ENCODE data around the gene TMEM221. TPM values are rescaled to one million over a fixed set of nuclear protein-coding genes. Genes with fewer than 3 reads are reported as not detected.

TMEM221 gene
- total RNA-seq, 4 donors from 2014 or later = 0.42 to 1.3 (median 0.61) TPM; not detected in 1

DNA sequence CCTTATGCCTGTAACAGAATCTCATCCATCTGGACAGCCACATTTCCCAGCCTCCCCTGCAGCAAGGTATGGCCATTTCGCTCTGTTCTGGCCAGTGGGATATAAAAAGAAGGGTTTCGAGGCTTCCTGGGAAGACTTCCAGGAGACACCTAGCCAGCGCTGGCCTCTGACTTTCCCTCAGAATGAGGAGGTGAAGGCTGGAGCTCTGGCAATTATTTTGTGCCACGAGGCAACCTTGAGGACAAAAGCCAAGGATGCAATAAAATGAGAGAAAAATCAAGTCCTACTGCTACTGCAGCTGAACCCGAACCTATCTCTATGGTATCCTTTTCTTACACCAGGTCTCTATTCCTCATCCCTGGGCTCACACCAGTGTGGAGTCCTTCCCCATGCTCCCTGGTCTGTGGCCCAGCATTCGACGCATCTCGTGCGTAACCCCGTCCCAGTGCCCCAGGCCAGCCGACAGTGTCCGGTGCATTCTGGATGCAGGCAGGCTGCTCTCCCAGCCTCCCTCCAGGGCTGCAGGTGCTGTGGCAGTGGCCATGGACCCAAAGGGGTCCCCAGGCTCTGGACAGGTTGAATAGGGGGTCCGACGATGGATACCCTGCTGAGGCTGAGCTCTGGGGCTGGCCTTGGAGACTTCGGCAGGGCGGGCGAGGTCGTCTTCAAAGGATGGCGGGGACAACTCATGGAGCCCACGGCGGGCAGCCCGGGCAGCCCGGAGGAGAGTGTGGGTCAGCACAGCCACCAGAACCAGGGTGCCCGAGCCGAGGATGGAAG lies 12.2 kb downstream of the TMEM221 start:
- no peak for DNase-seq (ENCODE audit: low spot score in 2 of 2)
- WGBS, 2 donors = 96 to 98% methylated on average over 25 of the region's 25 CpGs
- TF ChIP-seq, protein P1, sequence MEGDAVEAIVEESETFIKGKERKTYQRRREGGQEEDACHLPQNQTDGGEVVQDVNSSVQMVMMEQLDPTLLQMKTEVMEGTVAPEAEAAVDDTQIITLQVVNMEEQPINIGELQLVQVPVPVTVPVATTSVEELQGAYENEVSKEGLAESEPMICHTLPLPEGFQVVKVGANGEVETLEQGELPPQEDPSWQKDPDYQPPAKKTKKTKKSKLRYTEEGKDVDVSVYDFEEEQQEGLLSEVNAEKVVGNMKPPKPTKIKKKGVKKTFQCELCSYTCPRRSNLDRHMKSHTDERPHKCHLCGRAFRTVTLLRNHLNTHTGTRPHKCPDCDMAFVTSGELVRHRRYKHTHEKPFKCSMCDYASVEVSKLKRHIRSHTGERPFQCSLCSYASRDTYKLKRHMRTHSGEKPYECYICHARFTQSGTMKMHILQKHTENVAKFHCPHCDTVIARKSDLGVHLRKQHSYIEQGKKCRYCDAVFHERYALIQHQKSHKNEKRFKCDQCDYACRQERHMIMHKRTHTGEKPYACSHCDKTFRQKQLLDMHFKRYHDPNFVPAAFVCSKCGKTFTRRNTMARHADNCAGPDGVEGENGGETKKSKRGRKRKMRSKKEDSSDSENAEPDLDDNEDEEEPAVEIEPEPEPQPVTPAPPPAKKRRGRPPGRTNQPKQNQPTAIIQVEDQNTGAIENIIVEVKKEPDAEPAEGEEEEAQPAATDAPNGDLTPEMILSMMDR (IDR thresholded peaks at IDR 0.05) = no peak
- no peak for TF ChIP-seq POLR2A (IDR thresholded peaks at IDR 0.05)
- intact Hi-C loops (cut with DNase I; ENCODE audit: low total_unique reads) = no loop called here
- H3K4me3 ChIP-seq (ENCODE audit: low read depth, poor library complexity, severe bottlenecking) = no peak overlapping the region

DNA sequence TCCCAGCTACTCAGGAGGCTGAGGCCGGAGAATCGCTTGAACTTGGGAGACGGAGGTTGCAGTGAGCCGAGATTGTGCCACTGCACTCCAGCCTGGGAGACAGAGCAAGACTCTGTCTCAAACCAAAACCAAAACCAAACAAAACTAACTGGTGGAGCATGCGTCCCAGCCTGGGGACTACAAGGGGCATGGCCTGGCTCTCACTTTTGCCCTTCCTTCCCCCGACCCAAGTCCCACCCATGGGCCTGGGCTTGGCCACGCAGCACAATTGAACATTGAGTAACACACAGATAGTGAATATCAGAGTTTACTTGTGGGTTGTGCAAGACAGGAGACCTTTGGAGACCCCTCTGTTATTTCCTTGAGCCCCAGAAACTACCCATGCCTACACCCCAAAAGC lies 13.2 kb downstream of the TMEM221 start:
- 84 to 90% methylated on average over 7 of the region's 7 CpGs for WGBS, 2 donors
- no peak for TF ChIP-seq POLR2A (IDR thresholded peaks at IDR 0.05)
- TF ChIP-seq, protein P1 (IDR thresholded peaks at IDR 0.05) = no peak
- intact Hi-C loops (cut with DNase I; ENCODE audit: low total_unique reads) = no loop called here

DNA sequence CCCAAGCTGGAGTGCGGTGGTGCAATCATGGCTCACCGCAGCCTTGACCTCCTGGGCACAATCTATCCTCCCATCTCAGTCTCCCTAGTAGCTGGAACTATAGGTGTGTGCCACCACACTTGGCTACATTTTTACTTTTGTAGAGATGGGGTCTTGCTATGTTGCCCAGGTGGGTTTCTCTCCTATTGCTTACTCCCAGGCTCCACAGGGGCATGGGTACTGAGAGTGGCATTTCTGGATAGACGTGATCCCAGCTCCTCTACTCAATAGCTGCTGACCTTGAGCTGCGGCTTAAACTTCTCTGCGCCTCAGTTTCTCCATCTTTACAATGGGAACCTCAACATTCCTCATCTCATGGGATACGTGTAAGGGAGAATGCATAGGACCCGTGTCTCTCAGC lies 17.1 kb downstream of the TMEM221 start:
- no peak for DNase-seq (ENCODE audit: low spot score in 2 of 2)
- H3K4me3 ChIP-seq (ENCODE audit: low read depth, poor library complexity, severe bottlenecking) = no peak overlapping the region
- 90 to 95% methylated on average over 7 of the region's 7 CpGs for WGBS, 2 donors
- TF ChIP-seq POLR2A (IDR thresholded peaks at IDR 0.05) = no peak
- TF ChIP-seq, protein P1 (IDR thresholded peaks at IDR 0.05) = no peak
- intact Hi-C loops (cut with DNase I; ENCODE audit: low total_unique reads) = no loop called here

More for the DNA sequence above, 13.2 kb downstream of the TMEM221 start:
- DNase-seq (ENCODE audit: low spot score in 2 of 2) = no peak
- H3K4me3 ChIP-seq (ENCODE audit: low read depth, poor library complexity, severe bottlenecking) = no peak overlapping the region

DNA sequence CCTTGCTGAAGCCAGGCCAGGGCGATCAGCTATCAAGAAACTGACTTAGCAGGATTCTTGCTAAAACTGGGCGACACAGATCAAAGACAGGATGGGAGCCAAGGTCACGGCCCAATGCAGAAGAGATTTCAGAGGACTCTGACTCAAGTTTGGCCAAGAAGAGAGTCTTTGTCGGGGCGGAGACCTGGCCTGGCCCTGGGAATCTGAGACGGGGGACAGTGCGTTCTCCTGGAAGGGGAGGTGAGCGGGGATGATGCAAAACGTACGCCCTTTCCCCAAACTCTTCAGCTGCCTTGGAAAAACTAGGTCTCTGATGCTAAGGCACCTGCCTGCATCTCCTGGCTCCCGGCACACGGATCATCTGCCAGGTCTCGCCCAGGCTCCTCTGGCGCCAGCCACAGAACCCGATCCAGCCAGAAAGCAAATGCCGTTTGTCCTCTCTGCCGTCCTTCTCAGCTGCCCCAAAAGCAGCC lies 18.8 kb downstream of the TMEM221 start:
- TF ChIP-seq POLR2A (IDR thresholded peaks at IDR 0.05) = no peak
- TF ChIP-seq, protein P1 (IDR thresholded peaks at IDR 0.05) = no peak
- no peak overlapping the region for H3K4me3 ChIP-seq (ENCODE audit: low read depth, poor library complexity, severe bottlenecking)
- no peak for DNase-seq (ENCODE audit: low spot score in 2 of 2)
- intact Hi-C loops (cut with DNase I; ENCODE audit: low total_unique reads) = no loop called here
- 24 to 43% methylated on average over 17 of the region's 17 CpGs for WGBS, 2 donors

DNA sequence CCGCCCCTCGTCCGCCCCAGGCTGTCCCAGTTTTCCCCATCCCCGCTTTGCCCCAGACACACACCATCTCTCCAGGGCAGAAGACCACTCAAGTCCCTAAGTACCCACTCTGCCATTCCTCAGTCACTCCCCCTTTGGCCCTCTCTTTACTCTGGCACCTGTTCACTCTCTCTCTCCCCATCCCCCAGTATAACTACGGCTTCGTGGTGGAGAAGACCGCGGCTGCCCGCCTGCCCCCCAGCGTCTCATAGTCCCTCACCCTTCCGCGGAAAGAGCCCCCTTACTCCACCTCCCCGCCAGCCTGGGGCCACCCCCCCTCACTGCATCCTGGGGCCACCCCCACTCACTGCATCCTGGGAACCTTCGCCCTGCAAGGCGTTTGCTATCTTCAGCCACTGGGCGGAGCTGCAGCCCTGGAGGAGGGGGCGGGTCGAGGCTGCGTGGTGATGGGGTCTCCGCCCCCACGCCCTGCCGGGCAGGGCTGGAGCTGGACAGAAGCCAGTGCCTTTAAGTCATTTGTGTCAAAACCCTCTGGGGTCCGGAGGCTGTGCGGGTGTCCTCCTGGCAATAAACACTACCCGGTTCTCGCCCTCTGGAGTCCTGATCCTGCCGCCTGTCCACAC lies 23.6 kb downstream of the TMEM221 start:
- intact Hi-C loops (cut with DNase I; ENCODE audit: low total_unique reads) = no loop called here
- DNase-seq (ENCODE audit: low spot score in 2 of 2) = no peak
- WGBS, 2 donors = 39 to 42% methylated on average over 25 to 27 of the region's 27 CpGs
- H3K4me3 ChIP-seq (ENCODE audit: low read depth, poor library complexity, severe bottlenecking) = no peak overlapping the region
- no peak for TF ChIP-seq POLR2A (IDR thresholded peaks at IDR 0.05)

DNA sequence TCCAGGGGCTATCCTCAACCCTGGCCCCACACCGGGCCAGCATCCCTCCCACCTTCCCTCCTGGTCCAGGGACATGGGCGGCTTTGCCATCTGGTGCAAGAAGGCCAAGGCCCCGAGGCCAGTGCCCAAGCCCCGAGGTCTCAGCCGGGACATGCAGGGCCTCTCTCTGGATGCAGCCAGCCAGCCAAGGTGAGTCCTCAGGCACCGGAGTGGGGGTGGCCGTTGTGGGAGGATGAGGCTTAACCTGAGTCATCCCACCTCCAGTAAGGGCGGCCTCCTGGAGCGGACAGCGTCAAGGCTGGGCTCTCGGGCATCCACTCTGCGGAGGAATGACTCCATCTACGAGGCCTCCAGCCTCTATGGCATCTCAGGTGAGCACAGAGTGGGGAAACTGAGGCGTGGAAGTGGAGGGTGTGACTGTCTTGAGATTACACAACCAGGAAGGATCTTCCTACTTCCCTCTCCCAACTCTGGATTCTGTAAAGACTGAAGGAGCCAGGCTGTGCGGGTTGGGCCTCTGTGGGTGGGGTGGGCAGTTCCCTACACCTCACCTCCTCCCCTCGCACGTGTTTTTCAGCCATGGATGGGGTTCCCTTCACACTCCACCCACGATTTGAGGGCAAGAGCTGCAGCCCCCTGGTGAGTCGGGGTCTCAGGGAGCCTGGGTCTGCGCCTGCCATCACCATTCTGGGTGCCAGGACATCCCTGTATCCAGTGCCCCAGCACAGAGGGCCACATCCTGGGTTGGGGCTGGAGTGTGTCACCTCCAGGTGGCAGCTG lies 24.8 kb downstream of the TMEM221 start:
- H3K4me3 ChIP-seq (ENCODE audit: low read depth, poor library complexity, severe bottlenecking) = no peak overlapping the region
- TF ChIP-seq, protein P1 (IDR thresholded peaks at IDR 0.05) = no peak
- no peak for TF ChIP-seq POLR2A (IDR thresholded peaks at IDR 0.05)
- intact Hi-C loops (cut with DNase I; ENCODE audit: low total_unique reads) = no loop called here
- no peak for DNase-seq (ENCODE audit: low spot score in 2 of 2)
- WGBS, 2 donors = 87 to 92% methylated on average over 17 to 20 of the region's 20 CpGs

All from lower leg skin (tissue), 4 donors.